Vagina (tissue), 2 donors: ENCODE measurements around the gene TMEM150A. TPM values are rescaled to one million over a fixed set of nuclear protein-coding genes. Genes with fewer than 3 reads are reported as not detected.

ENCODE experiments used
- DNase-seq, 2 donors: peaks; one replicate each; pipeline ENCODE4 v3.0.0-alpha.2; 2017; ENCODE audit errors: extremely low spot score in 2 of 2
- H3K27ac ChIP-seq: fragments of 200-600 bp; sonication (generic); one replicate; pipeline ENCODE4 v1.5.1; 2019
- H3K27me3 ChIP-seq: fragments of 200-600 bp; sonication (generic); one replicate; pipeline ENCODE4 v1.5.1; 2019
- H3K36me3 ChIP-seq, 2 donors: fragments of 200-600 bp; sonication (generic); one replicate each; pipeline ENCODE4 v1.5.1; 2017 to 2019
- H3K4me1 ChIP-seq: fragments of 200-600 bp; sonication (generic); one replicate; pipeline ENCODE4 v1.5.1; 2019
- H3K4me3 ChIP-seq, 2 donors: fragments of 200-600 bp; sonication (generic); 1 replicate in 1 of 2; 2 replicates in 1 of 2; pipeline ENCODE4 v1.5.1; 2016 to 2019
- H3K9me3 ChIP-seq: fragments of 200-600 bp; sonication (generic); one replicate; pipeline ENCODE4 v1.5.1; 2019
- POLR2A ChIP-seq, 2 donors: fragments of 450-650 bp; IDR thresholded peaks; one replicate each; pipeline ENCODE4 v1.6.1; 2017; ENCODE audit warnings: antibody characterized with exemption in 2 of 2, mild to moderate bottlenecking in 2 of 2, moderate library complexity in 2 of 2
- POLR2AphosphoS5 ChIP-seq, 2 donors: sonication (generic); formaldehyde crosslinking; IDR thresholded peaks; one replicate each; pipeline ENCODE4 v1.9.0; 2017; ENCODE audit warnings: antibody characterized with exemption in 2 of 2, mild to moderate bottlenecking in 2 of 2, low read depth in 1 of 2; ENCODE audit not compliant: insufficient read depth in 1 of 2
- intact Hi-C: fragments of 100-400 bp; cut with DNase I; formaldehyde crosslinking; loops from one replicate; pipeline ENCODE4 v1.15.1; 2023
- total RNA-seq: library from RNA; depleted of rRNA; stranded (reverse); fragments of >200 nt; gene quantifications from one replicate; pipeline ENCODE4 v1.2.3, GENCODE V29; 2016
- TF ChIP-seq, protein P1 (sequence below), 3 experiments: fragments of 450-650 bp in 2 of 3; fragments of 200-600 bp in 1 of 3; sonication (generic) in 1 of 3; IDR thresholded peaks; one replicate each; pipeline ENCODE4 v1.5.1; 2017 to 2019; ENCODE audit warnings: antibody characterized with exemption in 3 of 3, mild to moderate bottlenecking in 2 of 3, moderate library complexity in 2 of 3

Gene TMEM150A
- total RNA-seq, 1 donor from 2014 or later: 22.6 TPM

DNA sequence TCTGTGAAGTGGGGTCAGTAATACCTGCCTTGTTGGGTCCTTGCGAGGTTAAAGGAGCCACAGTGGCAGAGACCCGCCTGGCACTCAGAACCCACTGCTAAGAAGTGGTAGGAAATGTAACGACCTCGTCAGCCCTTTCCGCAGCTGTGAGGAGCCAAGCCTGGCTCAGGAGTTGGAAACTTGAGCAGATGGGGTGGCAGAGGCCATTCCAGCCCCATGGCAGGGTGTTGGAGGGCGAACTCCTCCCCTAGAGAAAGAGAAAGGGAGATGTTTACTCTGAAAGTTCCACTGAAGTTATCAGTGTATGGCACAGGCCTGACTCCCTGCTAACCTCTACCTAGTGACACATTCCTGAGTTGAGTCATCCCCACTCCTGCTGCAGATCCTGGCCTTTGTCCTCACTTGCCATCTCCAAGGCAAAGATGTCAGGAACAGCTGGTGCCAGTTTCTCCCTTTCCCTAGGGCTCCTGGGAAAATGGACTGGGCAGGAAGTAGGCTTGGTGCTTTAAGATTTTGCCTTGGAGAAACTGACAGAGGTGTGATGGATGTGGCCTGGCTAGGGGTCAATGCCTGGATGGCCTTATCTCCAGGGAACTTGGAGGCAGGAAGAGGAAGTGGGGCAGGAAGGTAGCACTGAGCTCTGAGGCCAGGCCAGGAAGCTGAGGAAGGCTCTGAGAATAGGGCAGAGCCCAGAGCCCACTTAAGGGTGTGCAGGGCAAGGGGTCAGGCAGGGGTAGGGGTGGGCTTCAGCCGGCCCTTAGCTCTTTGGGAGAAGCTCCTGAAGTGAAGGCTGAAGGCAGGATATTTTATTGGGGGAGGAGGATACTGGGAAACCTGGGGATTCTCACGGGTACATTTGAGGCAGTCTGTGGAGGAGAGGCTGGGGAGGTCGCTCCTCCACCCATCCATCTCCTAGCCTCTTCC, 17.4 kb downstream of the TMEM150A start:
- TF ChIP-seq POLR2AphosphoS5 (IDR thresholded peaks at IDR 0.05; ENCODE audit: insufficient read depth in 1 of 2, low read depth in 1 of 2): peak; percentile 54 to 81
- no peak for TF ChIP-seq POLR2A (IDR thresholded peaks at IDR 0.05)
- intact Hi-C loops: no loop called here
- no peak for DNase-seq
- Histone ChIP-seq H3K27me3 (no peaks in the 10 kb centered on the region), H3K9me3 (no peaks in the 10 kb centered on the region), H3K27ac (peak overlapping the region; percentile 95), H3K4me3 (peak overlapping the region; percentile 54 to 78), H3K36me3 (no peaks in the 10 kb centered on the region), H3K4me1 (peaks cover 62% of the 10 kb centered on the region)

- no peaks in the 10 kb centered on the region for H3K36me3 ChIP-seq
- TF ChIP-seq POLR2AphosphoS5 (IDR thresholded peaks at IDR 0.05; ENCODE audit: insufficient read depth in 1 of 2, low read depth in 1 of 2) (peak in 1 of 2 donors; percentile 50), POLR2A (IDR thresholded peaks at IDR 0.05) (peak in 1 of 2 donors; percentile 44)
- TF ChIP-seq, protein P1, sequence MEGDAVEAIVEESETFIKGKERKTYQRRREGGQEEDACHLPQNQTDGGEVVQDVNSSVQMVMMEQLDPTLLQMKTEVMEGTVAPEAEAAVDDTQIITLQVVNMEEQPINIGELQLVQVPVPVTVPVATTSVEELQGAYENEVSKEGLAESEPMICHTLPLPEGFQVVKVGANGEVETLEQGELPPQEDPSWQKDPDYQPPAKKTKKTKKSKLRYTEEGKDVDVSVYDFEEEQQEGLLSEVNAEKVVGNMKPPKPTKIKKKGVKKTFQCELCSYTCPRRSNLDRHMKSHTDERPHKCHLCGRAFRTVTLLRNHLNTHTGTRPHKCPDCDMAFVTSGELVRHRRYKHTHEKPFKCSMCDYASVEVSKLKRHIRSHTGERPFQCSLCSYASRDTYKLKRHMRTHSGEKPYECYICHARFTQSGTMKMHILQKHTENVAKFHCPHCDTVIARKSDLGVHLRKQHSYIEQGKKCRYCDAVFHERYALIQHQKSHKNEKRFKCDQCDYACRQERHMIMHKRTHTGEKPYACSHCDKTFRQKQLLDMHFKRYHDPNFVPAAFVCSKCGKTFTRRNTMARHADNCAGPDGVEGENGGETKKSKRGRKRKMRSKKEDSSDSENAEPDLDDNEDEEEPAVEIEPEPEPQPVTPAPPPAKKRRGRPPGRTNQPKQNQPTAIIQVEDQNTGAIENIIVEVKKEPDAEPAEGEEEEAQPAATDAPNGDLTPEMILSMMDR (IDR thresholded peaks at IDR 0.05): no peak
- peaks cover 62% of the 10 kb centered on the region for H3K4me1 ChIP-seq
- H3K9me3 ChIP-seq: no peaks in the 10 kb centered on the region
- no peak for DNase-seq
- peak within 1 kb of the TSS; percentile 54 to 78 for H3K4me3 ChIP-seq
- intact Hi-C loops: no loop called here
- H3K27ac ChIP-seq: peak within 1 kb of the TSS; percentile 95
- no peaks in the 10 kb centered on the region for H3K27me3 ChIP-seq
These were observed 18.1 kb downstream of the TMEM150A start, which contains the start of gene VAMP5 for GRCh38 chr2:85584354-85584856. TSS of gene VAMP5 (plus strand) at chr2:85584431. CDS start at chr2:85584491, 60 bp downstream.

DNA sequence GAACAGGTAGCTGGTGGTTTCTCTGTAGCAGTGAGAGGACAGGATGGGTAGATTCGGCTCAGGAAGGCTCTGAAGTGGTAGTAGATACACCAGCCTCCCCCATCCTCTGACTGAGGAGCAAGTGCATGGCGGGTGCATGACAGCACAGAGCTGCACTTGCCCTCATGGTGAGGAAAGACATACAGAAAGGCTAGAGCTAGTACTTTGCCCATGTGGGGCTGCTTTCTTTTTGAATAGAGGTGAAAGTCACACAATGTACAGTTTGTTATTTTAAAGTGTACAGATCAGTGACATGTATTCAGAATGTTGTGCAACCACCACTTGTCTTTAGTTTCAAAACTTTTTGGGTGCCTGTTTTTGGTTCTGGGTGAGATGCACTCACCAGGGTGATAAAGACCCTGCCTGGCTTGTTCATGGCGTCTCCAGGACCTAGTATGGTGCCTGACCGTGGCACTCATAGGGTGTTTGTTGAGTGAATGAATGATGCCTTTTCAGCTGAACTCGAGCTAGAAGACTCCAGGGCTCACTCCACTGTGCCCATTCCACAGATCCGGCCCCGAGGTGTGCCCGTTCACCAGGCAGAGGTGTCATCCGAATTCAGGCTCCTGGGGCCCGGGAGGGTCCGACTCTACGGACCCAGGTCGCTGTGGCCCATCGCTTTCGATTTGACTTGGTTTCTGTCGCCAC, 18.7 kb downstream of the TMEM150A start:
- no peak for DNase-seq
- intact Hi-C loops: no loop called here
- no peaks in the 10 kb centered on the region for H3K36me3 ChIP-seq
- peak overlapping the region; percentile 54 to 78 for H3K4me3 ChIP-seq
- H3K4me1 ChIP-seq: peaks cover 62% of the 10 kb centered on the region
- H3K27ac ChIP-seq: peak overlapping the region; percentile 95
- H3K27me3 ChIP-seq: no peaks in the 10 kb centered on the region
- TF ChIP-seq POLR2AphosphoS5 (IDR thresholded peaks at IDR 0.05; ENCODE audit: insufficient read depth in 1 of 2, low read depth in 1 of 2) (no peak), POLR2A (IDR thresholded peaks at IDR 0.05) (no peak)
- TF ChIP-seq, protein P1 (IDR thresholded peaks at IDR 0.05): no peak
- H3K9me3 ChIP-seq: no peaks in the 10 kb centered on the region

GRCh38 chr2:85582492-85582891, 20.0 kb downstream of the TMEM150A start:
- no peaks in the 10 kb centered on the region for H3K27me3 ChIP-seq
- TF ChIP-seq, protein P1 (IDR thresholded peaks at IDR 0.05): no peak
- no peak for TF ChIP-seq POLR2AphosphoS5 (IDR thresholded peaks at IDR 0.05; ENCODE audit: insufficient read depth in 1 of 2, low read depth in 1 of 2)
- TF ChIP-seq POLR2A (IDR thresholded peaks at IDR 0.05): no peak
- H3K27ac ChIP-seq: peak overlapping the region; percentile 27
- no peaks in the 10 kb centered on the region for H3K36me3 ChIP-seq
- peaks cover 60% of the 10 kb centered on the region for H3K4me1 ChIP-seq
- no peak overlapping the region for H3K4me3 ChIP-seq
- intact Hi-C loops: loop anchor here (1.0 kb wide), 1 partner anchor 18 kb away; no protein-coding TSS in a partner anchor
- H3K9me3 ChIP-seq: no peaks in the 10 kb centered on the region
- DNase-seq: no peak

DNA sequence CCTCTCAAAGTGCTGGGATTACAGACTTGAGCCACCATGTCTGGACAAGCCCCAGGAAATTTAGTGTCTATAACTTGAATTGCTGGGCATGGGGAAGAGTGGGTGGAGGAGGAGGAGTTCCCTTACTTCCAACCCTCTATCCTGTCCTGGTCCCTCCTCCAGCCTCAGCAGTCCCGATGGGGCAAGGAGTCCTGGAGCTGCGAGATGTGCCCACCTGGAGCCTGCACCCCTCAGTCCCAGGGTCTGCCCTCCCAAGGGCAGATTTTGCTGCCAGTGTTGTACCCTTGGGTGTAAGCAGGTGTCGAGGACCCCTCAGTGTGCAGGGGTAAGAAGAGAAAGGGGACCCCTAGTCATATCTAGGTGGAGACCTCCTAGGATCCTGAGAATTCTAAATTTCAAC, 22.3 kb downstream of the TMEM150A start:
- intact Hi-C loops: no loop called here
- no peak overlapping the region for H3K4me3 ChIP-seq
- H3K4me1 ChIP-seq: peaks cover 37% of the 10 kb centered on the region
- DNase-seq: no peak
- no peaks in the 10 kb centered on the region for H3K36me3 ChIP-seq
- no peaks in the 10 kb centered on the region for H3K9me3 ChIP-seq
- TF ChIP-seq, protein P1 (IDR thresholded peaks at IDR 0.05): no peak
- TF ChIP-seq POLR2AphosphoS5 (IDR thresholded peaks at IDR 0.05; ENCODE audit: insufficient read depth in 1 of 2, low read depth in 1 of 2): no peak
- TF ChIP-seq POLR2A (IDR thresholded peaks at IDR 0.05): no peak
- H3K27ac ChIP-seq: peak overlapping the region; percentile 45
- H3K27me3 ChIP-seq: no peaks in the 10 kb centered on the region
